Islet precursor cell (in vitro differentiated cells): ENCODE measurements around the gene ARMH1.

Experiments used
- DNase-seq: peaks from one replicate; pipeline ENCODE4 v3.0.0-alpha.2; 2018

The ARMH1 gene

DNA sequence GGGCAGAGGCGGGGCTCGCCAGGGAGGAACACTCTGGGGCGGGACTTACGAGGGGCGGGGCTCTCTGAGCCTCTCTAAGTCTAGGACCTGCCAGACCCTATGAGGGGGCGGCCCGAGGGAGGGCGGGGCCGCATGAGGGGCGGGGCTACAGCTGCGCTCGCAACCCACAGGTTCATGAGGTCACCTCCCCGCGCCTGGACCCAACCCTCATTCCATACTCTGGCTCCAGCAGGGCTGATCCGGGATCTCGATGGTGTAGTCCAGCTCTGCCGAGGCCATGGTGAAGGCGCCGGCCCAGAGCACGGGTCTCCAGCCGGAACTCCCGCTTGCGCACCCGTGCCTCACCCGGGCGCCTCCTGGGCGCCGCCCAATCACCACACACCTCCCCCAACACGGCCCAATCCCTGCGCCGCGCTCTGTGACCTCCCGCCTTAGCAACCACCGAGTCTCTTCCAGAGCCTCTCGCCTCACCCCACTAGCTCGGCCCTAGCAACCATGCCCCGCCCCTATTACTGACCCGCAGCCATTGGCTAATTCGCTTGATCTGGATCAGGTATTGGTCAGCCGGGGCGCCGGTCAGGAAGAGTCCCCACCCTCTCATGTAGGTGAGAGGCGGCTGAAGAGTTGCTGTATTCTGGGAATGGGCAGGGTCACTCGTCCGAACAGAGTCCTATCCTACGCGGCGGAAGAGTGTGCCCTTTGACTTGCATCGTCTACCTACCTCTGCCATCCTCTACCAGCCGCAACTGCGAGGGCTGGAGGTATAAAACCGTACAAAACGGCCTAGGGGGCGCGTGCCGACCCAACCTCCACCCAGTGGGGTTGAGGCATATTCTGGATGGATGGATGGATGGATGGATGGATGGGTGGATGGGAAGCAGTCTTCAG lies at the start of gene ARMH1, which contains the start of gene TMEM53:
TSS of gene ARMH1 (plus strand) at position 602 of the 888 bp plus-strand sequence. CDS start 14,984 bp downstream, outside the sequence.
TSS of gene TMEM53 (minus strand) at position 369 of the 888 bp plus-strand sequence. CDS start at position 279, 90 bp downstream.
- peak; percentile 100 for DNase-seq

GRCh38 chr1:44625348-44625747 lies 49.2 kb upstream of the ARMH1 start:
- DNase-seq = no peak

GRCh38 chr1:44628962-44629756 lies 45.4 kb upstream of the ARMH1 start:
- DNase-seq = no peak

- DNase-seq = no peak
These were observed 44.4 kb upstream of the ARMH1 start for GRCh38 chr1:44630116-44630515.

DNA sequence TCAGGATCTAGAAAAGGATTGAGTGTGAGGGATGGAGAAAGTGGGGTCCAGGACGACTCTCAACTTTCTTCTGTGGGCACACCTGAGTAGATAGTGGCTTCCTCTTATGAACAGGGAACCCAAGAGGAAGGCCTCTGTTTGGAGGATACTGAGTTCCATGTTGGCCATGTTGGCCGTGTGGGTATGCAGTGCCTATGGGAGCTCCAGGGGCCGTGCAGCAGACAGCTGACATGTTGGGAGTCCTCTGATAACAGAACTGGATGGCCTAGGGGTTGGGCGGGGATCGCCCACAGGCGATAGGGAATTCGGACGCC lies 43.2 kb upstream of the ARMH1 start:
- DNase-seq = no peak

GRCh38 chr1:44631647-44632539 lies 42.6 kb upstream of the ARMH1 start:
- DNase-seq = peak; percentile 95

DNA sequence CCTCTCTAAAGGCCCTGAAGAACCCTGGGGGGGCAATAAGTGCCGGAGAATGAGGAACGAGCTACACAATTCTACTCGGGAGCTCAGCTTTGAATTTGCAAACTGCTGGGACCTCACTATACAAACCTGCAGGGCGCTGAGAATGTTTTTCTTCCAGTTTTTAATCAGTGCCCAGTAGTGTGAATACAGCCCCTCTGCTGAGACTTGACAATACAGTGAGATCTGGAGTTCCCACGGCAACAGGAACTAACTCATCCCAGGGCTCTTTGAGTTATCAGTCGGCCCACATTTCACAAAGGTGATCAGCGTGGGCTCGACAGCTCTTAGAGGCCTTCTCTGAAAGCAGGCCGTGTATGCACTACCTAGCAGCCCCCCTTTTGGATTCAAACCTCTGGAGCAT lies 41.9 kb upstream of the ARMH1 start:
- no peak for DNase-seq

DNA sequence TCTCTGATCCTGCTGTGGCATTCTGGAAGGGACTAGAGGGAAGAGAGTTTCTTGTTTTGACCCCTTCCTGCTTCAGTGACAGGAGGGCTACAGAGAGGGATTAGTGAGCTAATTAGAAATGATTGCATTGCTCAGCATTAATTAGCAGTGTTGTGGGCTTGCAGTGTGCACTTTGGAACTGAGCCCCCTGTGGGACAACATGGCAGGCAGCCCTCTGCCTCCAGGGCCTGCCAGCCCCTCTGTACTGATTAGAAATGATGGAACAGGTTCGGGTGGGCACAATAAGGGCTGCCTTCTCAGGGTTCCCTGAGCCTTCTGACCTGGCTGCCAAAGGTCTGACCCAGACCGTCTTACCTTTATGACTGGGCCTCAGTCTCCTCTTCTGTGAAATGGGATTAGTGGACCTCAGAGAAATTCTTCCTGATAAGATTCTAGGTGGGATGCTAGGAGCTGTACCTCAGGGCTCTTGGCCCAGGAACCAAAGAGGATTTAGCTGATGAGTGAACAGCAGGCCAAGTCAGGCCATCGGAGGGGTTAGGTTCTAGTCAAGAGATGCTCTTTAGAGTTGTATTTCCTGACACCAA lies 39.8 kb upstream of the ARMH1 start:
- no peak for DNase-seq

- DNase-seq = no peak
These were observed 39.1 kb upstream of the ARMH1 start for GRCh38 chr1:44635439-44635838.

DNA sequence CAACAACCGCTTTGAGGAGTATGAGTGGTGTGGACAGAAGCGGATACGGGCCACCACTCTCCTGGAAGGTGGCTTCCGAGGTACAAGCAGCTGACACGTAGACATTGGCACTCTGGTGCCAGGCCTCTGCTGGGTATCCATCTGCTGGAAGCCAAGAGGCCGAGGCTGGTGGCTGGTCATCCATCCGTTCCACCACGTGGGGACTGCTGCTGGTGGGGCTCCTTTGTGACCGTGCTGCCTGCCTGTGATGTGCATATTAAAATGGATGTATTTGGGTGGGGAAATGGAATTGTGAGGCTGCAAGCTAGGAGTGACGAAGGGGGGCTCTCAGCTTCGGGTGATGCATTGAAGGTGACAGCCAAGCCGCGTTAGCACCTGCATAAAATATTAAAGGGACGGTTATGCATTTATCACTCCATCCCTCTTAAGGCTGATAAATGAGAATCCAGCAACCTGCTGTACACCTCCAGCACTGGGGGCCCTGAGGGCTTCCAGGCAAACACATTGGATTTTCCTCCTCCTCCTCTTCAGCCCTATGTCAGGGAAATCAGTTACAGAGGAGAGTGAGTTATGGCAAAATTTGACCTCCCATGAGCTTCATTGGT lies 38.3 kb upstream of the ARMH1 start:
- DNase-seq = no peak

GRCh38 chr1:44636688-44637598 lies 37.6 kb upstream of the ARMH1 start:
- DNase-seq = no peak

DNA sequence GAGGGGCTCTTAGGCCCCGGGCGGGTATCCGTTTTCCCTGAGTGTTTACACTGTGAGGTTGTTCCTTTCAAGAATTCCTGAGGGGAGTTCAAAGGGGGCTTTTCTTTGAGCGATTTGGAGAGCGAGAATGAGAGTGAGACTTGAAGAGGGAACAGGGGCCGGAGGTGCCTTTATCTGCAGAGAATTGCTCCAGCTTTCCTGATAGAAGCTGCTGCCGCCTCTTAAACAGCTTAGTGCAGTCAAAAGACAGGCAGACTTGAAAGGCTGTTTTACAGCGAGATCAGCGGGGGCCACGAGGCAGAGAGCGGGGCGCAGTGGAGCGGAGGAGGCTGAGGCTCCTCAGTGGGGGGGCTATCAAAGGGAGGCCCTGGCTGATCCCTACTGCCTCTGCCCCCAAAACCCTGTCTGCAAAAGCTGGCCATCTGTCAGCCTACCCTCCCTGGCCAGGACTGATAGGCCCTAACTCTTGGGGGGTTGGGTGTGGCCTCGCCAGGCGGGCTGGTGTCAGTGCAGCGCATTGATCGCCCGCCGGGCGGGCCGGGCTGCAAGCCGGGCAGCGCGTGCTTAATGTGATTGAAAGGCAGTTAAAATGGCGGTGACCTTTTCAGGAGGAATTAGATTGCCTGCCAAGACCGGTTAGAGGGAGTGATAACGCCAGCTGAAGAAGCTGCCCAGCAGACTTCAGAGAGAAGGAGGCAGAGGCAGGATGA lies 36.7 kb upstream of the ARMH1 start:
- no peak for DNase-seq

DNA sequence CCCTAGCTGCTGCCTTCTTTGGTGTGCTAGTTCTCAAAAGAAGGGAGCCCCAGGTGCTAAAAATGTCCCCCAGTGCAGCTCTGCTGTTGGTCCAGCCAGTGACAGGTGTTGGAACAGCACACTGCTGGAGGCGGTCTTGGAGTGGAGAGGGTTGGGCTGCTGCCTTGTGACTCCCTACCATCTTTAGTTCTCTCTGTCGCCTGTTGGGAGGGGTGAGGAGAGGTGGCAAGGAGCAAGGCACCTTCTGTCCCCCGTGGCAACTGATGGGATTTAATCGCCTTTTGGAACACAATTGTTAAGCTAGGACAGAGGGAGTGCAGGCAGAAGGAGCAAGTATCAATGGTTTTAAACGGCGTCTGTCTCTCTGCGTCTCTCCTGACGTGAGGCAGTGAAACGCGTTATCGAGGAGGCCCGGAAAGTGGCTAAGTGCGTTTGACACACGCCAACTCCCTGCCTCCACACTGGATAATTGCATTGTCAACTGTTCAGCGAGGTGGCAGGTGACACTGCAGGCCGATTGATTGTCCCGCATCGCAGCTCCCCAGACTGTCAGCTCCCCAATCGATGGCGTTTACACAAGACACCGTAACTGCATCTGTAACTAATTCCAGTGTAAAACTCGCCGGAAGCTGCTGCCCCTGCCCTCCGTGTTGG lies 34.2 kb upstream of the ARMH1 start:
- no peak for DNase-seq

DNA sequence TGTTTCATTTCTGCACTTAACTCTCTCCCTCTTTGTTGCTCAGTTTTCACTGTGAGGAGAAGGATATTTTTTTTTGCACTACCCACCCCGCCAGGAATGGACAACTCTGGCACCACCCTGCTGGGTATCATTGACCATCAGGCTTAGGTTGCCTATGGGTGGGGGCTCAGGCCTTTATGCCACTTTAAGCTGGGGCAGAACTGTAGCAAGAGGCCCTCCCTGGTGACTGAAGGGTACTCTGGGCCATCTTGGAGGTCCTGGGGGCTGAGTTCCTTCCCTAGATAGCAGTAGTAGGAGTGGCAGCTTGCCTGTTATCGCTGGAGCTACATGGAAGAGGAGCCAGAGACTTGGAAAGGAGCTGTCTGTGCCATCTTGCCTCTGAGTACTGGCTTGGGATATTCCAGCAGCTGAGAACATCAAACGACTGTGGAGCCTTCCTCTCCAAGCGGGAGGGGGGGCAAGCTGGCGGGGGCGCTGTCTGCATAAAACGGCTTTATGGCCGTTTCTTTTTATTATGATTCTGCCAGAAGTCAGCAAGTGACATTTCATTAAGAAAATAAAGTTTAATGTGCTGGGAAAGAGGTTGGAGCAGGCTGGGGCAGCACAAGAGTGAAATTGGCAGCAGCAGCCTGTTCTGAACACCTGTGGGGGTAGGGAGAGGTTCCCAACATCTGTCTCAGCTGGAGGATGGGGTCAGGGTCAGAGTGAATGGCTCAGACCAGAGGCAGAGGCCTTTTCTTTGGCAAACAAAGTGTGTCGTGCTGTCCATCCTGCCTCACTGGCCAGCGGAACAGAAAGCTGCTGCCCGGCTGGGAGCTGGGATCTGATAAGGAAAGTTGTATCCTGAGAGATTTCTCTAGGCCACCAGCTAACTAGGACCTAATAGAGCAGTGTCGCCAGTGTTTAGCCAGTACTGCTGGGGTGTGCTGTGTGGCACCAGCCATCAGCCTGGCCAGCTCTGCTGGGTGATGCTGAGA lies 33.1 kb upstream of the ARMH1 start:
- DNase-seq = no peak

GRCh38 chr1:44642255-44642654 lies 32.3 kb upstream of the ARMH1 start:
- no peak for DNase-seq

GRCh38 chr1:44642925-44643324 lies 31.6 kb upstream of the ARMH1 start:
- DNase-seq = no peak

DNA sequence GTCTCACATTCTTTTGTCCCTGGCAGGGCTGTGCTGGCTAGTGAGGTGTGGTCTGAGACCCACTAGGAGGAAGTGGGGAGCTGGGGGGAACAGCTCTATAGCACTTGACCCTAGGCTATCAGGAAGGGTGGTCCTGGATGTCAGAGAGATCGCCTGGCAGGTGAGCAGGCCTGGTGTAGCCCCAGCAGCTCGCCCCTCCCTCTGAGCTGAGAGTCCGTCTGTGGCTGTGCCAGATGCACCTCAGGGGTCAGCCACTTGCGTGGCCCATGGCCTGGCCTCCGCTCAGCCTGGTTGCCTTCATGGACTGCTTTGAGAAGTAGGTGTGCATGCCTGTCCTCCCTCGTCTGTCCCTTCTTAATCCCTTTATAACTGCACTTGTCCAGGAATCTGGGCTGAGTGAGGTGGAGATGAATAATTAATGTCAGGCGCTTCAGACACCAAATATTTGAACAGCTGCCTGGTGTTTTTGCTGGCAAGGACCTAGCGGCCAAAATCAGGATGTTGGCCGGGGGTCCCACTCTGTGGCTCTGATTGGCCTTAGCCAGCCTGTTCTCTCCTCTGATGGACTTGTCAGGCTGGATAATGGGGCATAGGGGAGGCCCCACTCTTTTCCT lies 30.7 kb upstream of the ARMH1 start:
- DNase-seq = no peak

- DNase-seq = no peak
These were observed 29.7 kb upstream of the ARMH1 start for GRCh38 chr1:44644806-44645205.
